Stimulated activated CD4-positive, alpha-beta T cell treated with anti-CD3 and anti-CD28 coated beads, Interleukin-12 subunit alpha, Interleukin-12 subunit beta, amount 100 ng/mL, for 24 hours (primary cell): ENCODE data around the gene MIPOL1.
"Not testable (repeated sequence)": the region's sequence is repeated elsewhere in the genome, so short reads cannot be mapped to it uniquely, and the experiment has no call there.

Experiments used
- DNase-seq, 2 experiments: peaks; one replicate each; pipeline ENCODE4 v3.0.0-alpha.2; 2020; ENCODE audit warnings: low read depth in 2 of 2

The MIPOL1 gene

GRCh38 chr14:37232907-37233481, 35.3 kb downstream of the MIPOL1 start:
- DNase-seq, result no peak

- DNase-seq, result no peak
These were observed 36.5 kb downstream of the MIPOL1 start for GRCh38 chr14:37234222-37234621.

GRCh38 chr14:37236044-37236443, 38.3 kb downstream of the MIPOL1 start:
- DNase-seq, result not testable (repeated sequence)

- no peak for DNase-seq
These were observed 39.4 kb downstream of the MIPOL1 start for GRCh38 chr14:37237094-37237493.

- no peak for DNase-seq
These were observed 40.0 kb downstream of the MIPOL1 start for GRCh38 chr14:37237735-37238200.

GRCh38 chr14:37241198-37241597, 43.5 kb downstream of the MIPOL1 start:
- DNase-seq, result no peak

- DNase-seq, result no peak
These were observed 48.7 kb downstream of the MIPOL1 start for GRCh38 chr14:37246427-37246829.

GRCh38 chr14:37247791-37248461, 50.2 kb downstream of the MIPOL1 start:
- no peak for DNase-seq

GRCh38 chr14:37251775-37252174, 54.0 kb downstream of the MIPOL1 start:
- no peak for DNase-seq

- no peak for DNase-seq
These were observed 54.7 kb downstream of the MIPOL1 start for GRCh38 chr14:37252434-37252833.

GRCh38 chr14:37253905-37254304, 56.2 kb downstream of the MIPOL1 start:
- DNase-seq, result no peak

GRCh38 chr14:37254411-37254947, 56.7 kb downstream of the MIPOL1 start:
- no peak for DNase-seq

- no peak for DNase-seq
These were observed 59.8 kb downstream of the MIPOL1 start for GRCh38 chr14:37257501-37258070.

GRCh38 chr14:37262649-37263048, 64.9 kb downstream of the MIPOL1 start:
- DNase-seq, result no peak

GRCh38 chr14:37263656-37264236, 66.0 kb downstream of the MIPOL1 start:
- DNase-seq, result no peak

- DNase-seq, result no peak
These were observed 71.1 kb downstream of the MIPOL1 start for GRCh38 chr14:37268788-37269187.

- no peak for DNase-seq
These were observed 72.9 kb downstream of the MIPOL1 start for GRCh38 chr14:37270629-37271028.

- DNase-seq, result no peak
These were observed 74.8 kb downstream of the MIPOL1 start for GRCh38 chr14:37272569-37272968.

GRCh38 chr14:37274652-37275051, 76.9 kb downstream of the MIPOL1 start:
- no peak for DNase-seq

GRCh38 chr14:37275963-37276362, 78.2 kb downstream of the MIPOL1 start:
- DNase-seq, result no peak

GRCh38 chr14:37278636-37279538, 81.2 kb downstream of the MIPOL1 start:
- DNase-seq, result no peak

GRCh38 chr14:37279818-37280217, 82.1 kb downstream of the MIPOL1 start:
- no peak for DNase-seq
